Keratinocyte (primary cell): ENCODE measurements around the gene ADAMTS2. TPM values are rescaled to one million over a fixed set of nuclear protein-coding genes. Genes with fewer than 3 reads are reported as not detected.

Experiments used
- DNase-seq: peaks from one replicate; pipeline ENCODE4 v3.0.0-alpha.2; 2011; ENCODE audit warnings: low read depth, missing footprints, low spot score
- FAIRE-seq: peaks from 2 replicates; lab custom pipeline; 2011; peaks lifted over from hg19 to GRCh38; lab: Jason Lieb, UNC
- H2AFZ ChIP-seq: 2 replicates; pipeline ENCODE4 v1.6.0; 2012; ENCODE audit warnings: low read length, control low read depth, inconsistent platforms; ENCODE audit not compliant: control insufficient read depth
- H3K27ac ChIP-seq: 2 replicates; pipeline ENCODE4 v1.5.1; 2011; ENCODE audit warnings: low read length; ENCODE audit not compliant: control insufficient read depth, insufficient read depth
- H3K27me3 ChIP-seq: 3 replicates; pipeline ENCODE4 v1.6.0; 2011; ENCODE audit warnings: low read length; ENCODE audit not compliant: control insufficient read depth, insufficient read depth; ENCODE audit errors: extremely low read depth
- H3K36me3 ChIP-seq, 2 experiments: 2 replicates in 1 of 2; 3 replicates in 1 of 2; pipeline ENCODE4 v1.5.1; 2011; ENCODE audit warnings: low read length in 2 of 2, mild to moderate bottlenecking in 1 of 2; ENCODE audit not compliant: control insufficient read depth in 2 of 2, insufficient read depth in 2 of 2; ENCODE audit errors: extremely low read depth in 1 of 2
- H3K4me1 ChIP-seq: 3 replicates; pipeline ENCODE4 v1.5.1; 2011; ENCODE audit warnings: low read length; ENCODE audit not compliant: control insufficient read depth, insufficient read depth; ENCODE audit errors: extremely low read depth
- H3K4me2 ChIP-seq: 3 replicates; pipeline ENCODE4 v1.6.0; 2011; ENCODE audit warnings: low read depth, low read length; ENCODE audit not compliant: control insufficient read depth, insufficient read depth; ENCODE audit errors: extremely low read depth
- H3K4me3 ChIP-seq, 3 experiments: fragments of 200-600 bp in 1 of 3; sonication (generic) in 1 of 3; 2 replicates in 2 of 3; 3 replicates in 1 of 3; pipeline ENCODE4 v1.5.1; 2011 to 2016; ENCODE audit warnings: low read length in 3 of 3, mild to moderate bottlenecking in 3 of 3, control low read depth in 2 of 3, inconsistent platforms in 1 of 3, low read depth in 1 of 3, mixed read lengths in 1 of 3, mixed run types in 1 of 3, moderate library complexity in 1 of 3; ENCODE audit not compliant: control insufficient read depth in 2 of 3, insufficient read depth in 2 of 3; ENCODE audit errors: extremely low read depth in 1 of 3
- H3K79me2 ChIP-seq: 2 replicates; pipeline ENCODE4 v1.6.0; 2012; ENCODE audit warnings: low read length; ENCODE audit not compliant: control insufficient read depth, insufficient read depth
- H3K9ac ChIP-seq: 3 replicates; pipeline ENCODE4 v1.6.0; 2011; ENCODE audit warnings: low read length; ENCODE audit not compliant: control insufficient read depth, insufficient read depth; ENCODE audit errors: extremely low read depth
- H3K9me1 ChIP-seq: 3 replicates; pipeline ENCODE4 v1.6.0; 2011; ENCODE audit warnings: low read length; ENCODE audit not compliant: control insufficient read depth, insufficient read depth; ENCODE audit errors: extremely low read depth
- H3K9me3 ChIP-seq: 2 replicates; pipeline ENCODE4 v1.5.1; 2012; ENCODE audit warnings: low read depth, low read length; ENCODE audit not compliant: control insufficient read depth
- H4K20me1 ChIP-seq: 3 replicates; pipeline ENCODE4 v1.6.0; 2011; ENCODE audit warnings: low read length; ENCODE audit not compliant: control insufficient read depth, insufficient read depth; ENCODE audit errors: extremely low read depth
- EZH2 ChIP-seq: IDR thresholded peaks from one replicate; pipeline ENCODE4 v1.6.1; 2012; ENCODE audit warnings: inconsistent platforms, mild to moderate bottlenecking, low read length, moderate library complexity
- dilution Hi-C: fragments of 300-500 bp; cut with MboI; formaldehyde crosslinking; loops from one replicate; pipeline ENCODE4 v1.7.0; 2020; ENCODE audit warnings: low sequenced_read_pairs; ENCODE audit not compliant: extremely low pct_ligation_motif_present
- polyA plus RNA-seq, 5 experiments: library from polyadenylated mRNA; depleted of rRNA in 3 of 5; stranded (reverse) in 3 of 5; stranded (forward) in 1 of 5; unstranded in 1 of 5; fragments of >200 nt; gene quantifications; 1 replicate in 1 of 5; 2 replicates in 3 of 5; 3 replicates in 1 of 5; pipeline versions ENCODE4 v1.2.1 to v1.2.3, GENCODE V29; 2011 to 2012; ENCODE audit warnings: missing spikeins in 2 of 5, low read depth in 1 of 5, low replicate concordance in 1 of 5
- TF ChIP-seq, protein P1 (sequence below), 3 experiments: IDR thresholded peaks in 1 of 3; conservative IDR thresholded peaks in 1 of 3; optimal IDR thresholded peaks in 1 of 3; 2 replicates in 2 of 3; 3 replicates in 1 of 3; pipeline versions ENCODE3 to v1.5.1; 2011; ENCODE audit warnings: low read length in 3 of 3, mild to moderate bottlenecking in 3 of 3, moderate library complexity in 2 of 3, control low read depth in 1 of 3, inconsistent platforms in 1 of 3; ENCODE audit not compliant: insufficient read depth in 2 of 3; ENCODE audit errors: extremely low read depth in 1 of 3

The ADAMTS2 gene
- polyA plus RNA-seq, 1 donor (not counting 4 experiments of a cell fraction or from before 2014, with no cell fraction given): not detected

DNA sequence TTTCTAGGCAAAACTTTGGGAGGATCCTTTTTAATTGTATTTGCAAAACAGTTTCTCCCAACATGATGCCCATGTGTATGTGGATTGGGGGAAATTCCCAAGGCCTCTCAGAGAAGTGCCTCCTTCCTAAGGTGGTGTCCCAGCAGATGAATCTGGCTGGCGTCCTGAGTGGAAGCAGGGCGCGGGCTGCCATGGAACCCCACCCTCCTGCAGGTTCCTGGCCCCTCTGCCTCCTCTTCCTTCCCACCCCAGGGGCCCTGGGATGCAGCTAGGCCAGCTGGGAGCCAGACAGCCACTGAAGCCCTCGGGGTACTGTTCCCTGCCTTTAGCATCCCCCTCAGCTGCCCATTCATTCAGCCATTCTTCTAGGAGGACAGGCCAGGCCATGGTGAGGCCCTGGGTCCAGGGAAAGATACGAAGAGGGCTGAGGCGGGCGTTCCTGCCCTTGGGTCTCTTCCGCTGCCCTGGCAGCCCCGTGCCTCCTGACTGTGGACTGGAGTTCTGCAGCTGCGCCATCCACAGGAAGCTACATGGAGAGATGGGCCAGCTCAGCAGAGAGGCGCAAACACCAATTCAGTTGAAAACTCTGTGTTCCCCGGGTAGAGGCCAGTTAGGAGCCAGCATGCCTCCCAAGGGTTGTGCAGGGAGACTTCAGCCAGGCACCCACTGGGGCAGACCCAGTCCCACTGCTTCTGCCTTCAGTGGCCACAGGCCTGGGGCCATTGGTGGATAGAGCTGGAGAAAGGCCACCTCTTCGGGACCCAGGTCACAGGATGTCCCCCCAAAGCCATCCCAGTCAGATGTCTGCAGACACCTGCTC, 36.5 kb downstream of the ADAMTS2 start:
- no peaks in the 10 kb centered on the region for H3K36me3 ChIP-seq
- dilution Hi-C loops: no loop called here
- no peak overlapping the region for H3K27ac ChIP-seq
- H3K9ac ChIP-seq: no peak overlapping the region
- no peak overlapping the region for H2AFZ ChIP-seq
- peaks cover 6% of the 10 kb centered on the region for H3K9me3 ChIP-seq
- DNase-seq (no peak), FAIRE-seq (no peak)
- H3K4me2 ChIP-seq: no peak overlapping the region
- H4K20me1 ChIP-seq: no peaks in the 10 kb centered on the region
- no peaks in the 10 kb centered on the region for H3K9me1 ChIP-seq
- H3K27me3 ChIP-seq: no peaks in the 10 kb centered on the region
- no peaks in the 10 kb centered on the region for H3K79me2 ChIP-seq
- H3K4me3 ChIP-seq: no peak overlapping the region
- no peaks in the 10 kb centered on the region for H3K4me1 ChIP-seq
- TF ChIP-seq EZH2: no peak
- TF ChIP-seq, protein P1, sequence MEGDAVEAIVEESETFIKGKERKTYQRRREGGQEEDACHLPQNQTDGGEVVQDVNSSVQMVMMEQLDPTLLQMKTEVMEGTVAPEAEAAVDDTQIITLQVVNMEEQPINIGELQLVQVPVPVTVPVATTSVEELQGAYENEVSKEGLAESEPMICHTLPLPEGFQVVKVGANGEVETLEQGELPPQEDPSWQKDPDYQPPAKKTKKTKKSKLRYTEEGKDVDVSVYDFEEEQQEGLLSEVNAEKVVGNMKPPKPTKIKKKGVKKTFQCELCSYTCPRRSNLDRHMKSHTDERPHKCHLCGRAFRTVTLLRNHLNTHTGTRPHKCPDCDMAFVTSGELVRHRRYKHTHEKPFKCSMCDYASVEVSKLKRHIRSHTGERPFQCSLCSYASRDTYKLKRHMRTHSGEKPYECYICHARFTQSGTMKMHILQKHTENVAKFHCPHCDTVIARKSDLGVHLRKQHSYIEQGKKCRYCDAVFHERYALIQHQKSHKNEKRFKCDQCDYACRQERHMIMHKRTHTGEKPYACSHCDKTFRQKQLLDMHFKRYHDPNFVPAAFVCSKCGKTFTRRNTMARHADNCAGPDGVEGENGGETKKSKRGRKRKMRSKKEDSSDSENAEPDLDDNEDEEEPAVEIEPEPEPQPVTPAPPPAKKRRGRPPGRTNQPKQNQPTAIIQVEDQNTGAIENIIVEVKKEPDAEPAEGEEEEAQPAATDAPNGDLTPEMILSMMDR (optimal IDR thresholded peaks at IDR 0.05 in 1 of 3, IDR thresholded peaks at IDR 0.05 in 1 of 3, conservative IDR thresholded peaks at IDR 0.05 in 1 of 3; ENCODE audit: extremely low read depth in 1 of 3, insufficient read depth in 2 of 3, low read length in 3 of 3): no peak

DNA sequence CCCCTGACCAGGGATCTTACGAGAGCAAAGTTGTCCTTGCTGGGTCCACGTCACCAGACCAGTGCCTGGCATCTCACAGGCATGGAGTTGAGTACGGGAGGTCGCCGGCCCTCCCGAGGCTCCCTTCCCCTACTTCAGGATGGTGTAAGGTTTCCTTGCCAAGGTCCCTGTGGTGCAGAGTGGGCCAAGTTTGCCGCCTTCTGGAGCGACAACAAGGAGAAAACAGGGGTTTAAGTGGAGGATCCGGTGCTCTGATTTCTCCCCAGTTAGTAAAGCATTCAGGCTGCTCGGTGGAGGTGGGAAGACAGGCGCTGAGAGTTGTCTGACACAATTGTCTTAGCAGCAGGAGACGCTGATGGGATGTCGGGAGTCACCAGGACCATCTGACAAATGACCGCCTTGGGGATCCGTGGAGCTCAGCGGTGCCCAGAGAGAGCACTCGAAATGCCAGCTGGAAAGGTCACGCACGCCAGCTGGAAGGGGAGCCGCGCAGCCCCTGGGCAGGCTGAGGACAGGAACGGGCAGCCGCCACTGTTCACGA, 37.3 kb downstream of the ADAMTS2 start:
- DNase-seq: no peak
- Histone ChIP-seq H3K9me3 (peaks cover 6% of the 10 kb centered on the region), H3K36me3 (no peaks in the 10 kb centered on the region), H3K79me2 (no peaks in the 10 kb centered on the region), H3K4me2 (no peak overlapping the region), H3K27ac (no peak overlapping the region), H4K20me1 (no peaks in the 10 kb centered on the region), H3K9me1 (no peaks in the 10 kb centered on the region), H3K9ac (no peak overlapping the region), H3K4me3 (no peak overlapping the region), H3K4me1 (no peaks in the 10 kb centered on the region), H2AFZ (no peak overlapping the region), H3K27me3 (no peaks in the 10 kb centered on the region)
- no peak for TF ChIP-seq EZH2
- TF ChIP-seq, protein P1 (optimal IDR thresholded peaks at IDR 0.05 in 1 of 3, IDR thresholded peaks at IDR 0.05 in 1 of 3, conservative IDR thresholded peaks at IDR 0.05 in 1 of 3; ENCODE audit: extremely low read depth in 1 of 3, insufficient read depth in 2 of 3, low read length in 3 of 3): no peak
- dilution Hi-C loops: no loop called here
- FAIRE-seq: no peak
